ENCODE results near the gene HPD. TPM values are rescaled to one million over a fixed set of nuclear protein-coding genes. Genes with fewer than 3 reads are reported as not detected.
A peak's percentile ranks its signal among the peaks of the same experiment; 100 is the strongest.
"Not testable (repeated sequence)": the region's sequence is repeated elsewhere in the genome, so short reads cannot be mapped to it uniquely, and the experiment has no call there.

HPD gene
- total RNA-seq, 1 donor from 2014 or later = not detected

- peaks cover 1% of the 10 kb centered on the region for H3K36me3 Mint-ChIP-seq (ENCODE audit: low read depth)
These were observed 66.7 kb downstream of the HPD start for GRCh38 chr12:121791671-121792551.

GRCh38 chr12:121790785-121791184 lies 67.9 kb downstream of the HPD start:
- peaks cover 34% of the 10 kb centered on the region for H3K4me1 Mint-ChIP-seq (ENCODE audit: low read depth)
- not testable (repeated sequence) for H3K9me3 Mint-ChIP-seq (ENCODE audit: low read depth); DNase-seq (ENCODE audit: low spot score); H3K36me3 Mint-ChIP-seq (ENCODE audit: low read depth); H3K4me3 Mint-ChIP-seq (ENCODE audit: unreplicated experiment); H3K27ac Mint-ChIP-seq (ENCODE audit: unreplicated experiment); H3K27me3 Mint-ChIP-seq (ENCODE audit: low read depth)

More at GRCh38 chr12:121791671-121792551, 66.7 kb downstream of the HPD start:
- H3K27me3 Mint-ChIP-seq (ENCODE audit: low read depth) = no peaks in the 10 kb centered on the region
- H3K27ac Mint-ChIP-seq (ENCODE audit: unreplicated experiment) = no peak overlapping the region
- no peak overlapping the region for H3K4me3 Mint-ChIP-seq (ENCODE audit: unreplicated experiment)
- peaks cover 41% of the 10 kb centered on the region for H3K4me1 Mint-ChIP-seq (ENCODE audit: low read depth)
- no peak for DNase-seq (ENCODE audit: low spot score)
- H3K9me3 Mint-ChIP-seq (ENCODE audit: low read depth) = no peaks in the 10 kb centered on the region
- TF ChIP-seq, protein P1, sequence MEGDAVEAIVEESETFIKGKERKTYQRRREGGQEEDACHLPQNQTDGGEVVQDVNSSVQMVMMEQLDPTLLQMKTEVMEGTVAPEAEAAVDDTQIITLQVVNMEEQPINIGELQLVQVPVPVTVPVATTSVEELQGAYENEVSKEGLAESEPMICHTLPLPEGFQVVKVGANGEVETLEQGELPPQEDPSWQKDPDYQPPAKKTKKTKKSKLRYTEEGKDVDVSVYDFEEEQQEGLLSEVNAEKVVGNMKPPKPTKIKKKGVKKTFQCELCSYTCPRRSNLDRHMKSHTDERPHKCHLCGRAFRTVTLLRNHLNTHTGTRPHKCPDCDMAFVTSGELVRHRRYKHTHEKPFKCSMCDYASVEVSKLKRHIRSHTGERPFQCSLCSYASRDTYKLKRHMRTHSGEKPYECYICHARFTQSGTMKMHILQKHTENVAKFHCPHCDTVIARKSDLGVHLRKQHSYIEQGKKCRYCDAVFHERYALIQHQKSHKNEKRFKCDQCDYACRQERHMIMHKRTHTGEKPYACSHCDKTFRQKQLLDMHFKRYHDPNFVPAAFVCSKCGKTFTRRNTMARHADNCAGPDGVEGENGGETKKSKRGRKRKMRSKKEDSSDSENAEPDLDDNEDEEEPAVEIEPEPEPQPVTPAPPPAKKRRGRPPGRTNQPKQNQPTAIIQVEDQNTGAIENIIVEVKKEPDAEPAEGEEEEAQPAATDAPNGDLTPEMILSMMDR (IDR thresholded peaks at IDR 0.05) = no peak

GRCh38 chr12:121789800-121790728 lies 68.6 kb downstream of the HPD start:
- peak overlapping the region; percentile 81 for H3K27ac Mint-ChIP-seq (ENCODE audit: unreplicated experiment)
- no peak for DNase-seq (ENCODE audit: low spot score)
- no peak overlapping the region for H3K4me3 Mint-ChIP-seq (ENCODE audit: unreplicated experiment)
- H3K36me3 Mint-ChIP-seq (ENCODE audit: low read depth) = peaks cover 1% of the 10 kb centered on the region
- TF ChIP-seq, protein P1 (IDR thresholded peaks at IDR 0.05) = no peak
- no peaks in the 10 kb centered on the region for H3K27me3 Mint-ChIP-seq (ENCODE audit: low read depth)
- H3K4me1 Mint-ChIP-seq (ENCODE audit: low read depth) = peaks cover 28% of the 10 kb centered on the region
- no peaks in the 10 kb centered on the region for H3K9me3 Mint-ChIP-seq (ENCODE audit: low read depth)

Other genes starting within 250 kb of the HPD start
- gene ORAI1, start 232.3 kb downstream of the HPD start, total RNA-seq = 6.0 to 9.3 TPM (median 8.9 TPM) in 3 replicates
- 0.10 to 0.44 TPM (median 0.15 TPM) in 3 replicates for gene MORN3, start 189.2 kb downstream of the HPD start, total RNA-seq
- 15.3 to 16.6 TPM (median 15.6 TPM) in 3 replicates for gene TMEM120B, start 146.1 kb downstream of the HPD start, total RNA-seq
- gene RHOF, start 65.2 kb downstream of the HPD start, total RNA-seq = 9.6 to 14.1 TPM (median 10.8 TPM) in 3 replicates
- gene SETD1B, start 54.9 kb downstream of the HPD start, total RNA-seq = 18.8 to 19.7 TPM (median 19.4 TPM) in 3 replicates
- gene PSMD9, start 29.9 kb upstream of the HPD start, total RNA-seq = 49.7 to 61.9 TPM (median 53.5 TPM) in 3 replicates
- 3.5 to 6.4 TPM (median 4.5 TPM) in 3 replicates for gene CFAP251, start 59.7 kb upstream of the HPD start, total RNA-seq
- gene BCL7A, start 163.0 kb upstream of the HPD start, total RNA-seq = 7.1 to 10.0 TPM (median 9.1 TPM) in 3 replicates
- 58.8 to 62.8 TPM (median 61.7 TPM) in 3 replicates for gene MLXIP, start 219.9 kb upstream of the HPD start, total RNA-seq